NCI-H1092 (cell line): ENCODE measurements around the gene PRG3.
A peak's percentile ranks its signal among the peaks of the same experiment; 100 is the strongest.

Experiments
- DNase-seq: peaks from one replicate; lab custom pipeline; 2025; lab: John Stamatoyannopoulos, UW

Gene PRG3

GRCh38 chr11:57359396-57359795, 21.6 kb downstream of the PRG3 start:
- DNase-seq, result no peak

DNA sequence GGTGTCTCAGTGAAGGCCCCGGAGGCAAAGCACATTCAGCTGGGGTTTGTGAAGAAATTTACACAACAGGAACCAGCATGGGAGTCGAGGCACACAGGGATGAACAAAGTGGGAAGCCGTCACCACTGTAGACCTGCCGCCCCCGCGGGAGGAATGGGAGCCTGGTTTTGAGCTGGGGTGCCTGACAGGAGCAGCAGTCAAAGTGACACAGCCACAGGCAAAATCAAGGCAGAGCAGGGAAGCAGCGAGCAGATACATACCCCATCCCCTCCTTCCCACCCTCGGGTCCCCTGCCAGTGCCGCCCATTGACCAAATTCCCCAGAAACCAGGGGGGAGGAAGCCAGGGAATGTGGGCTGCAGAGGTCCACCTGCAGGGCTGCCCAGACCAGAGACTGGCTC, 22.0 kb downstream of the PRG3 start:
- no peak for DNase-seq

DNA sequence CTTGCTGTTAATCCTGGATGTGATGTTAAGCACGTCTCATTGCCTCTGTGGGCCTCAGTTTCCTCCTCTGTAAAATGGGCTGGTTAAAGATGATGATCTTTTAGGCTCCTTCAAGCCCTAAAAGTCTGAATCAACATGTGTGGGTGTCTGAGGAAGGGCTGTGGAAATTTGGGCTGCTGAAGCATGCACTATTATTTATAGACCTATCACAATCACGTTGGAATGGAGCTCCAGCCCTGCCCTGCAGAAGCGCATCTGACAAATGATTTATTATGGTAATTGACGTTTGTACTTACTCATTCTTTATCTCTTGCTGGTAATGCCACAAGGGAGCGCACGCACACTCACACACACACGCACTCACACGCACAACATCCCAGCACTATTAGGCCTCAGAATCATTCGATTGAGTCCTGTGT, 22.4 kb downstream of the PRG3 start:
- DNase-seq, result no peak

- DNase-seq, result no peak
Observed at GRCh38 chr11:57357856-57358255, 23.1 kb downstream of the PRG3 start.

DNA sequence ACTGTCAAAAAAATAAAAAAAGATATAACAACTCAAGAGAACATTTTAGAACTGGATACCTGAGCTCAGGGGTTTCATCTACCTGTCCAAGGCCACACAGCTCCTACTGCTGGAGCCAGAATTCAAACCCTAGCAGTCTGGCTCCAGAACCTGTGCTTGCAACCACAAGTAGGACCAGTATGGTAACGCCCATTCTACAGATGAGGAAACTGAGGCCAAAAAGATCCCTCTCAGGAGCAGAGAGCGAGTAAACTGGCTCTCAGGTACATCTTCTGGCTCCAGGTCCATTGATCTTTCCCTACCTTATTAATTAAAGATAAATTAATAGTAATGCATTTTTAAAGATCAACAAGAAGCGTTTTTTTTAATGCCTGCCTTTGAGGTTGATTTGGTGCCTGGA, 23.6 kb downstream of the PRG3 start:
- no peak for DNase-seq

- DNase-seq, result no peak
Observed at GRCh38 chr11:57356268-57356667, 24.7 kb downstream of the PRG3 start.

- DNase-seq, result no peak
Observed at GRCh38 chr11:57354699-57355098, 26.3 kb downstream of the PRG3 start.

DNA sequence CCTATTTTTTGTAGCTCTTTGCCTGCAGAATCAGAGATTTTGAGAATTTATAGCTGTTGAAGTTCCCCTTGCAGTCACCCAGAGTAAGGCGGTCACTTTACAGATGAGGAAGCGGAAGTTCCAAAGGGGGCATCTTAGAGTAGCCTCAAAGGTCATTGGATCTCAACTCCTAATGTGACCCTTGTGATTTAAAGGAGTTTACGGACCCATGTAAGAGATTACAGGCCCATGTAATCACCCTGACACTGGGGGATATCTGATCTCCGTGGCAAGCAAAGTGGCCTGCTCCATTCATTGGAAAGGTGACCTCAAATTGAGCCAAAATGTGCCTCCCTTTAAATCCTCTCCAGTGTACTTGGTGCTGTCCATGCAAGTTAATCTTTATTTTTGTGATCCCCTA, 27.1 kb downstream of the PRG3 start:
- no peak for DNase-seq

DNA sequence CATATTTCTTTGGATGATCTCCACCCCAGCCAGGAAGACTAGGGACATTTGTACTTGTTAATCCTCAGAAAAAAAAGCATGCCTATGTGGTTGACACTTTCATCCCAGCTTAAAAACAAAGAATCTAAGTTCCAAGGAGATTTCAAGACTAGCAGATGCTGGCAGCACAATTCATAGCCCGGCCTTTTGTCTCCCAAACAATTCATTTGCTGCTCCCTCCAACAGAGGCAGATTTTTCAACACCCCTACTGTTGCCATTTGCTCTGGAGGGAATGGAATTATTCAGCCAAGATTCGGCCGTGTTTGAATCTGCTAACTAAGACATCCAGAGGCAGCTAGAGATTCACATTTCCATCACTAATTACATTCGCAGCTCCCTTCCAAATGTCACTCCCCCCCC, 27.5 kb downstream of the PRG3 start:
- no peak for DNase-seq

- no peak for DNase-seq
Observed at GRCh38 chr11:57353036-57353435, 27.9 kb downstream of the PRG3 start.

GRCh38 chr11:57349491-57350274, 31.3 kb downstream of the PRG3 start:
- DNase-seq, result no peak

- no peak for DNase-seq
Observed at GRCh38 chr11:57348636-57349313, 32.2 kb downstream of the PRG3 start.

GRCh38 chr11:57348052-57348451, 32.9 kb downstream of the PRG3 start:
- DNase-seq, result no peak

DNA sequence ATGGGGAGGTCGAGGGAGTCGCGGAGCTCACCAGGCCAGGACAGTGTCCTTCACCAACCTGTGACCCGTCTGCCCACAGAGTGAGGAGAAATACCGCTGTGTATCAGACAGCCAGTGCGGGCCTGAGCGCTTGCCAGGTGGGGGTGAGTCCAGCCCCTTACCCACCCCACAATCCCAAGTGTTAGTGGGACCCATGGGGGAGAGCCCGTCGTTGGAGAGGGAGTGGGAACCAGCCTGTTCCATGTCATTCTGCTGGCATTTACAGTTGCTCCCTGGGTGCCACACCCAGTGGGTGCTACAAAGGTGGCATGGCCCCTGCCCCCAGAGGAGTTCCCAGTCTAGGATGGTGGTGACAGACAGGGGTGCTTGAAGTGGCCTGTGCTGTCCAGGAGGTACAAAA, 33.6 kb downstream of the PRG3 start:
- no peak for DNase-seq

DNA sequence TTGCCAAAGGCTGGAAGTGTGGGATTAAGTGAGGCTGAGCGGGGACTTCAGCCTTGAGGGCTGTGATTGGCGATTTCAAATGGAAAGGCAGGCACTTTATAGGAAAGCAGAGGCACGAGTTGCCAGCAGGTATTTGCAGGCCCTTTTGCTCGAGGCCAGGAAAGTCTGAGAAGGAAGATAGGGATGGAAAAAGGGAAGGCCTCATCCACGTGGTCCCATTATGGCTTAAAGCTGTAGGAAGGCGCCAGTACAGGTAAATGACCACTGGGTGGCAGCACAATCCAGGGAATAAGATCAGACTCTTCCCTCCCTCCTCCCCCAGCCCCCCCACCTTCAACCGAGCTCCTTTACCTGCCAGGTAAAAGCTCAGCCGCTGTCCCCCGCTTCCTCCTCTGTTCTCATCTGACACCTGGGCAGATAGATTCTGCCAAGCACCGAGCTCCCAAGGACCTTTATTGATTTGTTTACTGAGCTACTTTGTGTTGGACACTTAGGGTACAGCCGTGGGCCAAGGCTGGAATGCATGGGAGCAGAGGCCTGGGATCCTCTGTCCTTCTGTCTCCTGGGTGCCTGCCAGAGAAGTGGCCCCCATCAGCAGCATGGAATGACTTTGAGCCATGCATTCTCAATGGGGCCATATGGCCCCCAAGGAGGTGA, 35.3 kb downstream of the PRG3 start:
- DNase-seq, result peak; percentile 53

DNA sequence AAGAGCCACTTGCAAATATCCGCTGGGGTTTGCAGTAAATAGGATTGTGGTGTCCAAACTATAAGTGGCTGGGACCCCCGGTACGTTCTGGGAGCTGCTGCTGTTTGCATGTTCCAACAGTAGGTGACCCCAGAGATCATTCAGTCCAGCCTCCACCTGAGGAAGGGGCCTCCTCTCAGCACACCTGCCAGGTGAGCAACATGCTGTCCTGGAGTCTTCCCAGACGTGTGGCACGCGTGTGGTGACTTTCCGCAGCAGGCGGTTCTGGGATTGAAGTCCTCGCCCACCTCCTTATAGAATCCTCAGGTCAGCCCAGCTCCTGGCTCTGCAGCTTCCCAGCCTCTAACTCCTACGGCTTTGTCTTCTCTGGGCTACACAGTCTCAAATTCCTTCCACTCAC, 36.1 kb downstream of the PRG3 start:
- no peak for DNase-seq

DNA sequence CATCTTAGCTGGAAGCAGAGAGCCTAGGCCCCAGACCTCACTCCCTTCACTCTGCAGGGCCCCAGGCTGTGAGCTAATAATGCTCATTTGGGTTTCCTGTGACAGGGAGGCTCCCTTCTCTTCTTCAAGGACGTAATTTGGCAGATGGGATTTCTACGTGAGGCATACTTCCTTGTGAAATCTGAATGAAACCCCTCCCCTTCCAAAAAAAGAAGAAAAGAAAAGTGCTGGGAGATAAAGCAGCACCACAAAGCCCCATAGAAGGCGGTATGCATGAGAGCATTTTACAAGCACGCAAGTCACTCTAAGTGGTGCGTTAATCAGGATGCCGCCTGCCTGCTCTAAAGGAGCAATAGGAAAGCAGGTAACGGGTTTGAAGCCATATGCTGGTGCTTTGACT, 37.1 kb downstream of the PRG3 start:
- DNase-seq, result no peak

DNA sequence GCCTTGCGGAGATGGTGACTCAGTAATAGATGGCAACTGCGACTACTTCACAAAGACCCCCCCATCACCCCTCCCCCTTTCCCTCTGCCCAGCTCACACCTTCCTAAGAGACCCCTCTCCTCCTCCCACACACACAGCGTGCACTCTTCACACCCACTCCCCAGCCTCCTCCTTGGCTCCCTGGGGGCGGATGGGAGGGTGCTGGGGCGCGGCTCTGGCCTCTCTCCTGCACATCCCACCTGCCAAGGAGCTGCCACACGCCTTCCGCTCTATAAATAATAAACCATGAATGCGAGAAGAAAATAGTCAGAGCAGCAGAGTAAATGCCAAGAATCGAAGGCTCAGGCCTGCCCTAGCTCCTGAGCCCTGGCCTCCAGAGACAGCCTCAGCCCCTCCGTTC, 38.2 kb downstream of the PRG3 start:
- DNase-seq, result no peak

DNA sequence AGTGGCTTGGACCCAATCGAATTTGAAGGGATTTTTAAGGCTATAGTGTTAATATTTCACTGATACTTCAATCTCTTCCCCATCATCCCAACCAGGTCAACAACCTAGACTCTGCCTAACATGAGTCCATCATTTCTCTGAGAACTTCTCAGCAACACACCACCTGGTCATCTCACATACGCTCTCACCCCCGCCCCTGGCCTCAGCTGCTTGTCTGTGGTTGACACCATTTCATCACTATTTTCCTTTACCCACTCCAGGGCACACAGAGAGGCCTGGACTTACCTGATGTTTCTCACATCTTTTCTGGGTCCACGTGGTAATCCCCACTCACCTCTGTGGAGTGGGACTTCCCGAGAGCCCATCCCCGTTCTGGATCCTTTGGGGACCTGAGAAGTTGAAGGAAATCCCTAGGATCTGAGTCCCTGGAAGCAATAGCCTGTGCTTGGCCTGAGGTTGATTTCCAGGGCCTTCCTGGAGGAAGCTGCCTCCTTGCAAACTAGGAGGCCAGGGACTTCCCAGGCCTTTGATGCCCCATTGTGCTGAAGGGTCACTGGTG, 39.6 kb downstream of the PRG3 start:
- no peak for DNase-seq

GRCh38 chr11:57340039-57340615, 40.8 kb downstream of the PRG3 start:
- no peak for DNase-seq

- DNase-seq, result no peak
Observed at GRCh38 chr11:57339328-57339727, 41.6 kb downstream of the PRG3 start.

DNA sequence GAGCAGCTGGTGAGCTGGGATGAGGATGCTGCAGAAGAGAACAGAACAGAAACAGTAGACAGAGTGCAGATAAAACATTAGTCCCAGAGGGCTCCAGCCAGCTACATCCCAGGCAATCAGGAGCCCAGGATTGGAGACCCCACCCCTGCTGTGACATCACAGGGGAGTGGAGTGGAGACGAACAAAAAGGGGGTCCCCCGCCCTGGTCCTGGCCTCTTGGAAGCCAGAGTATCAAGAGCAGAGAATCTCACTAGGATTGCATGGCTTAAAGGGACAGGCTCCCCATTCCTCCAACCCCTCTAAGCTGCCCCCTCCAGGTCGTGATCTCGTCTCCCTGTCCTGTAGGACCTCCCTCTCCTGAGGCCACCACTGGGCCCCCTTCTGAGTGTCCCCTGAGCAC, 42.8 kb downstream of the PRG3 start, which contains the start of gene P2RX3:
Gene P2RX3 (plus strand): TSS at position 211 of the 400 bp plus-strand sequence. CDS start 199 bp downstream, outside the sequence.
- no peak for DNase-seq
